Measurements from ENCODE around the gene STMP1. TPM values are rescaled to one million over a fixed set of nuclear protein-coding genes. Genes with fewer than 3 reads are reported as not detected.

STMP1 gene
- total and polyA plus RNA-seq, 2 of the 13 experiments (the other 11 are each of a cell fraction or from before 2014, with no cell fraction given) = 7.2 to 16.2 TPM

- peak; percentile 54; the same call in 1 of the 2 replicates for TF ChIP-seq MIER3 (CRISPR knock-in tag; IDR thresholded peaks at IDR 0.05; ENCODE audit: borderline replicate concordance)
- TF ChIP-seq ZMYM2 (CRISPR knock-in tag; IDR thresholded peaks at IDR 0.05) = no peak
- peak; percentile 75; the same call in 1 of the 2 replicates for TF ChIP-seq ERF (CRISPR knock-in tag; IDR thresholded peaks at IDR 0.05)
- no peak for TF ChIP-seq ZNF710 (CRISPR knock-in tag; IDR thresholded peaks at IDR 0.05; ENCODE audit: borderline replicate concordance)
- peak; percentile 89 for TF ChIP-seq MAZ (IDR thresholded peaks at IDR 0.05; ENCODE audit: borderline replicate concordance, low read depth, low read length)
- TF ChIP-seq MAZ (CRISPR knock-in tag; IDR thresholded peaks at IDR 0.05; ENCODE audit: low read depth) = peak; percentile 95
- peak; percentile 80 for TF ChIP-seq NKX3-1 (CRISPR knock-in tag; IDR thresholded peaks at IDR 0.05)
- peak; percentile 39; the same call in 1 of the 2 replicates for TF ChIP-seq ZMYM3 (CRISPR knock-in tag; IDR thresholded peaks at IDR 0.05)
- TF ChIP-seq RAD21 (CRISPR knock-in tag; IDR thresholded peaks at IDR 0.05) = peak; percentile 72
- peak; percentile 79; the same call in 1 of the 2 replicates for TF ChIP-seq ZNF792 (CRISPR knock-in tag; IDR thresholded peaks at IDR 0.05)
- TF ChIP-seq ZNF44 (CRISPR knock-in tag; IDR thresholded peaks at IDR 0.05) = no peak; the same call in 1 of the 2 replicates
- no peak for TF ChIP-seq RFX3 (CRISPR knock-in tag; IDR thresholded peaks at IDR 0.05)
- TF ChIP-seq FUBP1 (CRISPR knock-in tag; IDR thresholded peaks at IDR 0.05; ENCODE audit: borderline replicate concordance) = no peak
- TF ChIP-seq ELF1 (CRISPR knock-in tag; IDR thresholded peaks at IDR 0.05) = peak; percentile 92
- peak; percentile 95 for TF ChIP-seq KDM3A (CRISPR knock-in tag; IDR thresholded peaks at IDR 0.05; ENCODE audit: low read depth)
- TF ChIP-seq ZNF253 (CRISPR knock-in tag; IDR thresholded peaks at IDR 0.05; ENCODE audit: borderline replicate concordance) = 0 out of 2 replicates have a peak, but pooled peaks have one; percentile 19
- TF ChIP-seq BRD4 (CRISPR knock-in tag; IDR thresholded peaks at IDR 0.05) = peak; percentile 91
- no peak for TF ChIP-seq SMARCE1 (IDR thresholded peaks at IDR 0.05; ENCODE audit: borderline replicate concordance)
- no peak; the same call in 1 of the 2 replicates for TF ChIP-seq ZBTB8A (CRISPR knock-in tag; IDR thresholded peaks at IDR 0.05; ENCODE audit: borderline replicate concordance, low read depth)
- no peak for TF ChIP-seq SNAPC4 (CRISPR knock-in tag; IDR thresholded peaks at IDR 0.05)
- 0 out of 2 replicates have a peak, but pooled peaks have one; percentile 57 for TF ChIP-seq CERS6 (CRISPR knock-in tag; IDR thresholded peaks at IDR 0.05)
These were observed at the start of gene STMP1 (continued) for GRCh38 chr7:135662373-135663114.

All from HepG2 (cell line).